Measurements from ENCODE around the gene NUP205. TPM values are rescaled to one million over a fixed set of nuclear protein-coding genes. Genes with fewer than 3 reads are reported as not detected.

NUP205 gene
- total and polyA plus RNA-seq, 2 donors (not counting 1 experiment from before 2014, with no cell fraction given) = 31.4 to 70.3 TPM

- 87% methylated on average over 3 of the region's 3 CpGs for WGBS (ENCODE audit: insufficient coverage)
- DNase-seq (no peak), ATAC-seq (ENCODE audit: low read depth) (no peak)
- no peak overlapping the region for H2AFZ ChIP-seq (ENCODE audit: insufficient read depth, low read depth, low read length, poor library complexity, severe bottlenecking)
- H3K4me1 ChIP-seq (ENCODE audit: control insufficient read depth in 2 of 2, insufficient read depth in 2 of 2, low read length in 2 of 2) = no peaks in the 10 kb centered on the region
- H3K4me2 ChIP-seq (replicated peaks; ENCODE audit: low read depth, low read length, poor library complexity, severe bottlenecking) = no peak overlapping the region
- H3K79me2 ChIP-seq (ENCODE audit: control insufficient read depth, insufficient read depth, low read length) = no peaks in the 10 kb centered on the region
- no peaks in the 10 kb centered on the region for H3K27me3 ChIP-seq (replicated peaks in 1 of 4; ENCODE audit: control extremely low read depth in 1 of 4, control insufficient read depth in 3 of 4, insufficient read depth in 4 of 4, low read length in 3 of 4)
- H3K9me3 ChIP-seq (ENCODE audit: control extremely low read depth in 1 of 3, control insufficient read depth in 2 of 3, insufficient read depth in 1 of 3, low read length in 2 of 3) = no peaks in the 10 kb centered on the region
- no peak overlapping the region for H3K27ac ChIP-seq (ENCODE audit: low read length in 2 of 2)
- peaks cover 22% of the 10 kb centered on the region for H3K27me3 Mint-ChIP-seq
- no peak overlapping the region for H3K9ac ChIP-seq (ENCODE audit: low read length)
- no peak overlapping the region for H3K27ac Mint-ChIP-seq
- TF ChIP-seq CTCF (IDR thresholded peaks at IDR 0.05) = no peak
- TF ChIP-seq EZH2 (IDR thresholded peaks at IDR 0.05; ENCODE audit: borderline replicate concordance, insufficient read depth, low read depth, low read length, poor library complexity, severe bottlenecking) = no peak
- no peaks in the 10 kb centered on the region for H3K9me3 Mint-ChIP-seq (ENCODE audit: insufficient read depth)
- CTCF ChIA-PET = no interaction called here
- POLR2A ChIA-PET = no interaction called here
- H4K20me1 ChIP-seq (ENCODE audit: control insufficient read depth, insufficient read depth, low read length, poor library complexity, severe bottlenecking) = no peaks in the 10 kb centered on the region
- no peak overlapping the region for H3K4me3 Mint-ChIP-seq
- H3K4me1 Mint-ChIP-seq = peaks cover 2% of the 10 kb centered on the region
- intact Hi-C loops (cut with micrococcal nuclease) = no loop called here
- H3K36me3 ChIP-seq (replicated peaks in 1 of 2; ENCODE audit: control extremely low read depth in 1 of 2, control insufficient read depth in 1 of 2, extremely low read depth in 1 of 2, insufficient read depth in 2 of 2, low read length in 1 of 2) = no peaks in the 10 kb centered on the region
- H3K4me3 ChIP-seq (ENCODE audit: control extremely low read depth in 1 of 5, extremely low read depth in 1 of 5, insufficient read depth in 1 of 5, low read depth in 2 of 5, low read length in 4 of 5) = no peak overlapping the region
Measured at GRCh38 chr7:135552148-135552547, 5.6 kb upstream of the NUP205 start.

GRCh38 chr7:135553346-135553745, 4.4 kb upstream of the NUP205 start:
- Histone ChIP-seq H4K20me1 (ENCODE audit: control insufficient read depth, insufficient read depth, low read length, poor library complexity, severe bottlenecking) (no peaks in the 10 kb centered on the region), H3K36me3 (replicated peaks in 1 of 2; ENCODE audit: control extremely low read depth in 1 of 2, control insufficient read depth in 1 of 2, extremely low read depth in 1 of 2, insufficient read depth in 2 of 2, low read length in 1 of 2) (no peaks in the 10 kb centered on the region), H3K4me3 (ENCODE audit: control extremely low read depth in 1 of 5, extremely low read depth in 1 of 5, insufficient read depth in 1 of 5, low read depth in 2 of 5, low read length in 4 of 5) (no peak overlapping the region), H3K4me2 (replicated peaks; ENCODE audit: low read depth, low read length, poor library complexity, severe bottlenecking) (no peak overlapping the region), H3K4me1 (ENCODE audit: control insufficient read depth in 2 of 2, insufficient read depth in 2 of 2, low read length in 2 of 2) (no peaks in the 10 kb centered on the region), H3K27me3 (replicated peaks in 1 of 4; ENCODE audit: control extremely low read depth in 1 of 4, control insufficient read depth in 3 of 4, insufficient read depth in 4 of 4, low read length in 3 of 4) (no peaks in the 10 kb centered on the region), H2AFZ (ENCODE audit: insufficient read depth, low read depth, low read length, poor library complexity, severe bottlenecking) (no peak overlapping the region), H3K9ac (ENCODE audit: low read length) (no peak overlapping the region), H3K79me2 (ENCODE audit: control insufficient read depth, insufficient read depth, low read length) (no peaks in the 10 kb centered on the region), H3K9me3 (ENCODE audit: control extremely low read depth in 1 of 3, control insufficient read depth in 2 of 3, insufficient read depth in 1 of 3, low read length in 2 of 3) (no peaks in the 10 kb centered on the region), H3K27ac (ENCODE audit: low read length in 2 of 2) (no peak overlapping the region)
- no peak overlapping the region for H3K4me3 Mint-ChIP-seq
- H3K27me3 Mint-ChIP-seq = peaks cover 15% of the 10 kb centered on the region
- DNase-seq = no peak
- H3K9me3 Mint-ChIP-seq (ENCODE audit: insufficient read depth) = no peaks in the 10 kb centered on the region
- no peak for TF ChIP-seq CTCF (IDR thresholded peaks at IDR 0.05)
- TF ChIP-seq EZH2 (IDR thresholded peaks at IDR 0.05; ENCODE audit: borderline replicate concordance, insufficient read depth, low read depth, low read length, poor library complexity, severe bottlenecking) = no peak
- intact Hi-C loops (cut with micrococcal nuclease) = no loop called here
- 95% methylated on average over 3 of the region's 3 CpGs for WGBS (ENCODE audit: insufficient coverage)
- ChIA-PET POLR2A (no interaction called here), CTCF (no interaction called here)
- peaks cover 2% of the 10 kb centered on the region for H3K4me1 Mint-ChIP-seq
- H3K27ac Mint-ChIP-seq = no peak overlapping the region
- no peak for ATAC-seq (ENCODE audit: low read depth)
